GM12878 (cell line): ENCODE results near the gene ANTXR2. TPM values are rescaled to one million over a fixed set of nuclear protein-coding genes. Genes with fewer than 3 reads are reported as not detected.
A peak's percentile ranks its signal among the peaks of the same experiment; 100 is the strongest.

Source experiments
- ATAC-seq: fragments of 200-7000 bp; cut with Tn5 transposase; 3 replicates; pipeline ENCODE4 v1.9.1; 2020; ENCODE audit warnings: mild to moderate bottlenecking, moderate library complexity
- BruUV-seq: library from RNA; stranded (reverse); fragments of 400-500 nt; replicated peaks from 2 replicates; lab custom pipeline; 2021; lab: Mats Ljungman, UMichigan
- CTCF ChIA-PET: fragments of 300-600 bp; sonication (Branson Sonifier 250); formaldehyde crosslinking; extraction: SDS; loops from one replicate; lab custom pipeline; 2021; ENCODE audit warnings: inconsistent platforms; lab: Yijun Ruan, JAX
- POLR2A ChIA-PET: fragments of 350-600 bp; formaldehyde crosslinking; extraction: SDS; loops from one replicate; lab custom pipeline; 2021; ENCODE audit warnings: inconsistent platforms; lab: Charles Lee
- RAD21 ChIA-PET: fragments of 300-600 bp; sonication (Branson Sonifier 250); formaldehyde crosslinking; loops from one replicate; lab custom pipeline; 2023; ENCODE audit warnings: antibody characterized with exemption; ENCODE audit not compliant: unreplicated experiment; lab: Charles Lee
- SMC1A ChIA-PET: fragments of 300-600 bp; sonication (Branson Sonifier 250); formaldehyde crosslinking; loops from one replicate; lab custom pipeline; 2023; ENCODE audit not compliant: unreplicated experiment, uncharacterized antibody; lab: Charles Lee
- DNase-seq: peaks from one replicate; pipeline ENCODE4 v3.0.0-alpha.2; 2011; ENCODE audit warnings: low read depth, low spot score
- FAIRE-seq: peaks from 3 replicates; lab custom pipeline; 2011; peaks lifted over from hg19 to GRCh38; lab: Jason Lieb, UNC
- H2AFZ ChIP-seq: 2 replicates; pipeline ENCODE4 v1.6.0; 2011; ENCODE audit warnings: low read depth, low read length, control low read depth; ENCODE audit not compliant: control insufficient read depth
- H3K27ac ChIP-seq: 2 replicates; pipeline ENCODE4 v1.5.1; 2011; ENCODE audit warnings: control low read depth; ENCODE audit not compliant: control insufficient read depth, insufficient read depth
- H3K27me3 ChIP-seq, 2 experiments: replicated peaks in 1 of 2; 2 replicates each; pipeline versions ENCODE4 v1.6.0 to v1.6.1; 2011; ENCODE audit warnings: low read length in 1 of 2; ENCODE audit not compliant: control insufficient read depth in 2 of 2, insufficient read depth in 2 of 2
- H3K36me3 ChIP-seq, 2 experiments: 2 replicates each; pipeline ENCODE4 v1.5.1; 2011; ENCODE audit warnings: low read length in 1 of 2; ENCODE audit not compliant: control insufficient read depth in 2 of 2, insufficient read depth in 2 of 2
- H3K4me1 ChIP-seq: 2 replicates; pipeline ENCODE4 v1.6.1; 2011; ENCODE audit warnings: mild to moderate bottlenecking, low read length, moderate library complexity, mixed read lengths; ENCODE audit not compliant: control insufficient read depth, insufficient read depth
- H3K4me2 ChIP-seq: 2 replicates; pipeline ENCODE4 v1.6.0; 2011; ENCODE audit warnings: control low read depth; ENCODE audit not compliant: control insufficient read depth, insufficient read depth
- H3K4me3 ChIP-seq: fragments of 200-600 bp; sonication (generic); 2 replicates; pipeline ENCODE4 v1.5.1; 2016
- H3K79me2 ChIP-seq: 2 replicates; pipeline ENCODE4 v1.6.0; 2011; ENCODE audit warnings: low read length; ENCODE audit not compliant: control insufficient read depth, insufficient read depth
- H3K9ac ChIP-seq: 2 replicates; pipeline ENCODE4 v1.8.0; 2011; ENCODE audit warnings: low read length, control low read depth, mixed read lengths; ENCODE audit not compliant: control insufficient read depth, insufficient read depth
- H3K9me3 ChIP-seq: replicated peaks from 3 replicates; pipeline ENCODE4 v1.5.1; 2011; ENCODE audit warnings: mild to moderate bottlenecking, low read length; ENCODE audit not compliant: control insufficient read depth, insufficient read depth
- H4K20me1 ChIP-seq: 2 replicates; pipeline ENCODE4 v1.6.0; 2011; ENCODE audit not compliant: control insufficient read depth, insufficient read depth
- BACH1 ChIP-seq: fragments of 450-650 bp; IDR thresholded peaks from 2 replicates; pipeline ENCODE4 v1.6.1; 2017; ENCODE audit warnings: mild to moderate bottlenecking, borderline replicate concordance
- LARP7 ChIP-seq: fragments of 450-650 bp; IDR thresholded peaks from 2 replicates; pipeline ENCODE4 v1.6.1; 2017; ENCODE audit warnings: mild to moderate bottlenecking
- NRF1 ChIP-seq: conservative IDR thresholded peaks from 2 replicates; pipeline ENCODE4 v1.6.1; 2011; ENCODE audit warnings: mild to moderate bottlenecking, low read depth, low read length, improper control_type of control experiment
- SMAD1 ChIP-seq: fragments of 450-650 bp; IDR thresholded peaks from 2 replicates; pipeline ENCODE4 v1.6.1; 2018; ENCODE audit warnings: mild to moderate bottlenecking, low read depth; ENCODE audit not compliant: partially characterized antibody
- SP1 ChIP-seq: IDR thresholded peaks from one replicate; pipeline ENCODE4 v1.6.1; 2011; ENCODE audit warnings: low read depth, low read length
- WGBS: methylation state at CpG from one replicate; pipeline ENCODE4 v1.1.6; 2016; ENCODE audit warnings: low lambda C conversion rate; ENCODE audit not compliant: insufficient replicate concordance, insufficient coverage; ENCODE audit errors: missing lambda C conversion rate; 5-methylcytosine and 5-hydroxymethylcytosine counted together
- in situ Hi-C: fragments of 300-500 bp; cut with MboI; formaldehyde crosslinking; loops from 9 replicates; pipeline ENCODE4 v1.14.3; 2018; ENCODE audit warnings: mixed read lengths
- intact Hi-C: fragments of 100-400 bp; cut with micrococcal nuclease; formaldehyde crosslinking; loops from one replicate; pipeline ENCODE4 v1.14.2; 2022; ENCODE audit not compliant: unreplicated experiment
- polyA plus RNA-seq, 11 experiments: library from polyadenylated mRNA; depleted of rRNA in 4 of 11; unstranded in 6 of 11; stranded (reverse) in 5 of 11; fragments of >200 nt; fragmentation: Nextera tagmentation in 4 of 11; fragmentation: Illumina TruSeq in 1 of 11; extraction: Ambion mirVana in 4 of 11; extraction: Trizol in 1 of 11; gene quantifications; 1 replicate in 1 of 11; 2 replicates in 10 of 11; pipeline versions ENCODE4 v1.2.1 to v1.2.3, GENCODE V29; 2011 to 2016; ENCODE audit warnings: inconsistent platforms in 2 of 11, missing spikeins in 2 of 11, low read depth in 1 of 11
- total RNA-seq, 4 experiments: library from RNA; depleted of rRNA in 3 of 4; stranded (reverse); fragments of >200 nt in 3 of 4; fragmentation: Illumina TruSeq in 1 of 4; extraction: Trizol in 1 of 4; gene quantifications; 2 replicates each; pipeline versions ENCODE4 v1.2.1 to v1.2.3, GENCODE V29; 2013 to 2021

Gene ANTXR2
- total and polyA plus RNA-seq, 10 of the 15 experiments (the other 5 are each of a cell fraction or from before 2014, with no cell fraction given), result 1.4 to 8.9 (median 5.7) TPM

DNA sequence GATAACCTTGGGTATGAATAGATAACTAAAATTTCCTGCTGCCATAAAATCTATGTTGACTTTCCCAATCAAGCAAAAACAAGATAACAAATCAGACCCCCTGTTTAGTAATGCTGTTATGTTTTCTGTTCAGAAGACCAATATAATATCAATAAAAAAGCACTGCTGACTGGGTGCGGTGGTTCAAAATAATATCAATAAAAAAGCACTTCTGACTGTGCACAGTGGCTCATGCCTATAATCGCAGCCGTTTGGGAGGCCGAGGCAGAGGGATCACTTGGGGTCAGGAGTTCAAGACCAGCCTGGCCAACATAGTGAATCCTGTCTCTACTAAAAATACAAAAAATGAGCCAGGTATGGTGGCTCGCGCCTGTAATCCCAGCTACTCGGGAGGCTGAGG lies 36.7 kb downstream of the ANTXR2 start:
- TF ChIP-seq NRF1 (no peak), SP1 (no peak), SMAD1 (no peak)
- Histone ChIP-seq H3K4me3 (no peak overlapping the region), H3K36me3 (no peaks in the 10 kb centered on the region; a peak in 1 of 4 replicates), H3K4me2 (no peak overlapping the region), H2AFZ (no peak overlapping the region), H3K4me1 (no peaks in the 10 kb centered on the region), H3K9me3 (no peaks in the 10 kb centered on the region), H3K27ac (no peak overlapping the region), H3K79me2 (no peaks in the 10 kb centered on the region), H3K27me3 (no peaks in the 10 kb centered on the region), H3K9ac (no peak overlapping the region), H4K20me1 (no peaks in the 10 kb centered on the region)
- POLR2A ChIA-PET, result no interaction called here
- in situ Hi-C loops (no loop called here), intact Hi-C loops (no loop called here)
- no peak for DNase-seq
- RAD21 ChIA-PET, result interaction anchor here (1.1 to 1.3 kb wide), 2 partner anchors 36 to 166 kb away, joined by 3 to 5 read pairs; partner anchors contain the start of gene ANTXR2
- no peak for ATAC-seq
- no peak for FAIRE-seq
- CTCF ChIA-PET, result interaction anchor here (1.4 to 1.5 kb wide), 3 partner anchors 10 to 19 kb away, joined by 5 to 6 read pairs (median 6); no protein-coding TSS in a partner anchor
- SMC1A ChIA-PET, result interaction anchor here (0.6 to 2.0 kb wide), 2 partner anchors 17 to 21 kb away, joined by 3 to 6 read pairs; no protein-coding TSS in a partner anchor
- WGBS, result 98% methylated on average over 7 of the region's 7 CpGs
- BruUV-seq, result no TSS peak

DNA sequence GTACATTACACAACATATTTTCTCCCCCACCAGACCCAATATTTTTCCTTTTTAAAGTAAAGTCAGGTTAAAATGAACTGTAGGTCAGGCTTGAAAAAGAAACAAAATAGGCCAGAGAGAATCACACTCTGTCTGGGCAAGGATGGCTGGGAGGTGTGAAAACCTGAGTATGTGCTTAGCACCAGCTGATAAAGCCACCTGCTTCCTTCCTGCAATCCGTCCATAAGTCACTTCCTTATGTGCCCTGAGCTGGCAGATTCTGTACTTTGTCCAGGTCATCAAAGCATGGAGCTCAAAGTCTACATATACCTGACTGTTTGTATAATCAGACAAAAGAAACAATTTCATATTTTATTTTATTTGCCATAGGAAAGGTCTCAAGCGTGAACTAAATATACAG lies 37.7 kb downstream of the ANTXR2 start:
- no peaks in the 10 kb centered on the region for H4K20me1 ChIP-seq
- no peaks in the 10 kb centered on the region for H3K79me2 ChIP-seq
- no peak overlapping the region for H3K9ac ChIP-seq
- CTCF ChIA-PET, result interaction anchor here (0.7 to 1.5 kb wide), 5 partner anchors 11 to 221 kb away, joined by 3 to 6 read pairs (median 5); no protein-coding TSS in a partner anchor
- H3K27ac ChIP-seq, result no peak overlapping the region
- peak; percentile 73 for ATAC-seq
- intact Hi-C loops (no loop called here), in situ Hi-C loops (no loop called here)
- DNase-seq, result no peak
- RAD21 ChIA-PET, result interaction anchor here (0.6 to 1.3 kb wide), 3 partner anchors 20 to 167 kb away, joined by 3 to 5 read pairs (median 3); partner anchors contain the start of gene ANTXR2
- H3K4me2 ChIP-seq, result no peak overlapping the region
- no peak overlapping the region for H3K4me3 ChIP-seq
- FAIRE-seq, result no peak
- no peaks in the 10 kb centered on the region; a peak in 1 of 4 replicates for H3K36me3 ChIP-seq
- H3K9me3 ChIP-seq, result no peaks in the 10 kb centered on the region
- no peaks in the 10 kb centered on the region for H3K4me1 ChIP-seq
- H2AFZ ChIP-seq, result no peak overlapping the region
- H3K27me3 ChIP-seq, result no peaks in the 10 kb centered on the region
- SMC1A ChIA-PET, result interaction anchor here (1.2 to 2.0 kb wide), 3 partner anchors 18 to 147 kb away, joined by 3 to 6 read pairs (median 3); no protein-coding TSS in a partner anchor
- 67% methylated on average over 2 of the region's 2 CpGs for WGBS
- BruUV-seq, result no TSS peak
- POLR2A ChIA-PET, result no interaction called here
- no peak for TF ChIP-seq BACH1
- TF ChIP-seq LARP7, result no peak
- TF ChIP-seq, all 136 proteins: peak for 0
